GM21528 (cell line): ENCODE data around the gene RPL29.
"Not testable (repeated sequence)": the region's sequence is repeated elsewhere in the genome, so short reads cannot be mapped to it uniquely, and the experiment has no call there.

ENCODE experiments used
- ATAC-seq: cut with Tn5 transposase; IDR thresholded peaks from one replicate; pipeline ENCODE4 v1.9.1; 2021; ENCODE audit warnings: mild to moderate bottlenecking, moderate library complexity; ENCODE audit not compliant: unreplicated experiment, low FRiP score

Gene RPL29

DNA sequence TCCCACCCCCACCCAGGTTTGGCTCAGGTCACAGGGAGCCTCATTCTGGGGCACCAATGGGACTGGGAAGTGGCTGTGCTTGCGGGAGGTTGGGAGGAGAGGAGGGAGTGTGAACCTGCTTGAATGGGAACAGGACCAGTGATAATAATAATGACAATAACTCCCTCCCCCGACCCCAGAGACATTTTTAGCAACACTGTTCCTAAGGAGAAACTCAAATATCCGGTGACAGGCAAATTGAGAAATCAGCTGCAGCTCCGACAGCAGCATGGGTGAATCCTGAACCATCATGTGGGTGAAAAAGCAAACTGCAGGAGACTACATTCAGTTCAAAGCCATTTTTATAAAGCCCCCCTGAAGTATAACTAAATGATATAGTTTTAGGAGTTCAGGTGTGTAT lies 11.6 kb upstream of the RPL29 start:
- no peak for ATAC-seq

GRCh38 chr3:52006820-52007133 lies 11.1 kb upstream of the RPL29 start:
- no peak for ATAC-seq

- ATAC-seq = no peak
These were observed 10.5 kb upstream of the RPL29 start for GRCh38 chr3:52006017-52006819.

DNA sequence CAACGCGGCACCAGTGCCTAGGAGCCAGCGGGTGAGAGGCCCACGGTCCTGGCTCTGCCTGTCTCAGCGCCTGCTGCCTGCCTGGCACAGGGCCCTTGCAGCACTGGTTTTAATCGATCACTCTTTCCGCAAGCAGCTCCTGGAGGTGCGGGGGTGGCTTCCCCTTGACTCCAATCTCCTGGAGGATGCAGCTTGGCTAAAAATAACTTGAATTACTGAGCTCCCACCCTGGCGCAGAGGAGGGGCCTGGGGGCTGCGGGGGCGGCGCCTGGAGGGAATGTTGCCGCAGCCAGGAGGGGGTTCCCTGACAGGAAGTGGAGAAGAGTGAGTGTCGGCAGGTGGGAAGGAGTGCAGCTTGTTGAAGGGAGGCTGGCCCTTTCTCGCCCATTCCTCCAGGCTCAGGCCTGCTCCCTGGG lies 9.9 kb upstream of the RPL29 start:
- no peak for ATAC-seq

GRCh38 chr3:52004906-52005395 lies 9.3 kb upstream of the RPL29 start:
- no peak for ATAC-seq

- ATAC-seq = no peak
These were observed 8.6 kb upstream of the RPL29 start for GRCh38 chr3:52004163-52004787.

DNA sequence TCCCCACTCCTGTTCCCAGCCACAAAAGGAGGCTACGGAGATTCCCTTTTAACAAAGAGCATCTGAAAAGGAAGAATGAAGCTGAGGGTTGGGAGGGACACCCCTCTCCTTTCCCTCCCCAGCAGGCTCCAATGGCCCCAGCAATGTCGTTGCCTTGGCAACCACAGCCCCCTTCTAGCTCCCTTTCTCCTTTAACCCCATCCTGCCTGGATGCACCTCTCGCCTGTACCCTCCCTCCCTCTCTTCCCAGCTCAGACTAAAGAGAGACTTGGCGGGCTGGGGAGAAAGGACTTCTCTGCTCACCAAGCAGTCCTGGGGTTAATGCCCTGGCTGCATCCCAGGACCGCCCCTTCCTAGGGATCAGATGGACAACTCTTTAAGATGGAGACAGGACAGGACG lies 7.1 kb upstream of the RPL29 start:
- ATAC-seq = no peak

DNA sequence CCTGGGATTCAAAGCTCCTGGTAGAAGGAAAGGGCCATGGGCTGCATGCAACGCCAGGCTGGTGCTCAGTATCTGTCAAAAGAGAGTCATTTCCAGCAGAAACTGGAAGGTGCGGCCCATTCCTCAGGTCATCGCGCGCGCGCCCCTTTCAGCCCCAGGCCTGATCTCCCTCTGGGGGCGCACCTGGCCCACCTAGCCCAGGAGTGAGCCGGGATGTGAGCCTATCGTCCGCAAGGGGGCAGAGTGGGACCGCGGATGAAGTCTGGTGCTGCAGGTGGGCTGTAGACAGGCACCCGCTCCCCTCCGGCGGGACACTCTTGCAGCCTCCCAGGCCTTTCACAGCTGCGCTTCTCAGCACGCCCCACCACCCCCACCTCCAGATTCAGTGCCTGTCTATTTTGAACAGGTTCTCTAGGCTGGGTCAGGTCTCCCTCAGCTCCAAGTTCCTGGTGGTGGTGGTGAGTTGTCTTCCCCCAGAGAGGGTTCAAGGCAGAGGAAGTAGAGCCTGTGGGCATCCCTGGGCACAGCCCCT lies 5.8 kb upstream of the RPL29 start:
- peak; percentile 72 for ATAC-seq

- no peak for ATAC-seq
These were observed 4.2 kb upstream of the RPL29 start for GRCh38 chr3:51999846-52000245.

GRCh38 chr3:51998774-51999173 lies 3.1 kb upstream of the RPL29 start:
- ATAC-seq = no peak

- no peak for ATAC-seq
These were observed 2.4 kb upstream of the RPL29 start for GRCh38 chr3:51997935-51998596.

DNA sequence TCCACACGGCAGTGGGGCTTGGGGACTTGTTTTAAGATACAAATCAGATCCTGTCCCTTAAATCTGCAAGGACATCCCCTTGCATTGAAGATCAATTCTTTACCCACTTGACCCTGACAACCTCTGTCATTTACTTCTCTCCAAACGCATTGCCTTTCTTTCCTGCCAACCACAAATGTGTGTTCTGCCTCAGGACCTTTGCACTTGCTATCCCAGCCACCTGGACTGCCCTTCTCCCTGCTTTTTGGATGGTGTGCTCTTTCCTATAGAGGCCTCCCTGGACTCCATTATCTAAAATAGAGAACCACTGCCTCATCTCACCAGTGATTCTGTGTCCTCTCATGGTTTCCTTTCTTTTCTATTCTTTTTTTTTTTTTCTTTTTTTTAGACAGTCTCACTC lies 1.5 kb upstream of the RPL29 start:
- no peak for ATAC-seq

DNA sequence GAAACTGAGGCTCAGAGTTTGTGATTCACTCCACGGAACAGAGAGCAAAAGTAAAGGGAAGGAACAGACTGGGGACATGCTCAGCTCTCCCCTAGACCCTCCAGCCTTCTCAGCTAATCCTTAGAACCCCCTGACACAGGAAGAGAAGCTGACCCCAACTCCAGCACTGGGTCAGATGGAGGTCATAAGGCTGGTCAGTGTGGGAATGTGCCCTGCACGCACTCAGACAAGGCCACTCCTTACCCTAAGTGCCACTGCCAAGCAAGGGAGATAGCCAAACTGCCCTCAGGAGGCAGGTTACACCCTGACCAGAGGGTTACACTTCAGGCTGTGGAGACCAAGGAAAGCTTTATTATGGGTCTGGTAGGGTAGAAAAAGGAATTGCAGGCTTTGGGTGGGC lies 1.2 kb downstream of the RPL29 start:
- no peak for ATAC-seq

DNA sequence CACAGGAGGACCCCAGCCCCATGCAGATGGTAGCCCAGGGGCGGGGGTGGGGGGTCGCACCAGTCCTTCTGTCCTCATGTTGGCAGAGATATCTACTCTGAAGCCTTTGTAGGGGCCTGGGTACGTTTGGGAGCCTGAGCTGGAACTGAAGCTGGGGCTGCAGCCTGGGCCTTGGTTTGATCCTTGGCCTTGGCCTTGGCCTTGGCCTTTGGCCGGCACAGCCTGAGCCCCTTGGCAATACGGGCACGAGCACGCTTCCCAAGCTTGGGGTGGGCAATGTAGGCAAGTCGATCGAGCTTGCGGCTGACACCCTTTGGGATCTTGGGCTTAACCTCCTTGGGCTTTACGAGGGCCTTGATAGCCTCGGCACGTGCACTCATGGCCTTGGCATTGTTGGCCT lies 2.0 kb downstream of the RPL29 start:
- not testable (repeated sequence) for ATAC-seq

DNA sequence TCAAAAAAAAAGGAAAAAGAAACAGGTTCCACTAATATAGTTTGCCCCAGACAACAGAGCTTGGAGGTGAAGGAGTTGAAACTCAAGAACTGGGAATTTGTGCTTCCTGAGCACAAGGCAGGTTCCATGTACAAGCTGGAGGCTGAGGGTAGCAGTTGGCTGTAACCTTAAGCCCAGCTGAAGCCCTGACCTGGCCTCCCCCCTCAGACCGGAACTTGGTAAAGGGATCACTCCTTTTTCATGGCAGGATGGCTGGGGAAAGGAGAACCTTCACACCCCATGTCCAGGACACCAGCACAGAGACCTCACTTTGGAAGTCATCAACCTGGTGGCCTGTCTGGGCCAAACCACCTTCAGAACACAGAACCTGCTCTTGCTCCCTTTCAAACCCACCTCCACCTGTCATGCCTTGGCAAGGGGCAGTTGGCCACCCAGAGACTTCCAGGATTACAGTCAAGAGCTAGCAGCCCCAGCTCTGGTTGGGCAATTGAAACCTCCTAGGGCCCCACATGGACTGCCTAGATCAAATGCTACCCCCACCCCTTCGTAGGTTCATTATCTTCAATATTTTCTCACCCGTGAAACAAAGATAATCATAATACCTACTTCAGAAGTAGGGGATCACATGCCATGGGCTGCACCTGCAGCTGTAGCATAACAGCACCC lies 3.5 kb downstream of the RPL29 start:
- ATAC-seq = no peak

DNA sequence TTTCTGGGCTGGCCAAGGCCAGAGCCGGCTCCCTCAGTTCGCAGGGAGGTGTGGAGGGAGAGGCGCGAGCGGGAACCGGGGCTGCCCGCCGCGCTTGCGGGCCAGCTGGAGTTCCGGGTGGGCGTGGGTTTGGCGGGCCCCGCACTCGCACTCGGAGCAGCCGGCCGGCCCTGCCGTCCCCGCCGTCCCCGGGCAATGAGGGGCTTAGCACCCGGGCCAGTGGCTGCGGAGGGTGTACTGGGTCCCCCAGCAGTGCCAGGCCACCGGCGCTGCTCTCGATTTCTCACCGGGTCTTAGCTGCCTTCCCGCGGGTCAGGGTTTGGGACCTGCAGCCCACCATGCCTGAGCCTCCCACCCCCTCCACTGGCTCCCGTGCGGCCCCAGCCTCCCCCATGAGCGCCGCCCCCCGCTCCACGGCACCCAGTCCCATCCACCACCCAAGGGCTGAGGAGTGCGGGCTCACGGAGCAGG lies 5.2 kb downstream of the RPL29 start:
- ATAC-seq = not testable (repeated sequence)

GRCh38 chr3:51988286-51989146 lies 7.2 kb downstream of the RPL29 start:
- ATAC-seq = no peak

- no peak for ATAC-seq
These were observed 8.1 kb downstream of the RPL29 start for GRCh38 chr3:51987568-51987967.

- no peak for ATAC-seq
These were observed 9.4 kb downstream of the RPL29 start for GRCh38 chr3:51986010-51986947.
